H9 (cell line): Measurements from ENCODE around the gene SNTG2. TPM values are rescaled to one million over a fixed set of nuclear protein-coding genes. Genes with fewer than 3 reads are reported as not detected.

Experiments
- DNase-seq: peaks from one replicate; pipeline ENCODE4 v3.0.0-alpha.2; 2017
- H2AFZ ChIP-seq: one replicate; pipeline ENCODE4 v1.6.1; 2013; ENCODE audit warnings: mild to moderate bottlenecking, low read length, control low read depth, moderate library complexity
- H2AK5ac ChIP-seq: 2 replicates; pipeline ENCODE4 v1.6.1; 2013; ENCODE audit warnings: low read length, control low read depth, mixed read lengths; ENCODE audit not compliant: insufficient read length
- H2BK120ac ChIP-seq: one replicate; pipeline ENCODE4 v1.6.1; 2013; ENCODE audit warnings: low read depth, mild to moderate bottlenecking, low read length, control low read depth, inconsistent platforms; ENCODE audit not compliant: poor library complexity, severe bottlenecking
- H2BK12ac ChIP-seq: 2 replicates; pipeline ENCODE4 v1.6.1; 2013; ENCODE audit warnings: low read length, control low read depth, mixed read lengths, low read depth; ENCODE audit not compliant: insufficient read length
- H2BK15ac ChIP-seq: 2 replicates; pipeline ENCODE4 v1.6.1; 2013; ENCODE audit warnings: low read depth, low read length, control low read depth
- H2BK20ac ChIP-seq: one replicate; pipeline ENCODE4 v1.6.1; 2013; ENCODE audit warnings: low read depth, mild to moderate bottlenecking, low read length, control low read depth, inconsistent platforms; ENCODE audit not compliant: poor library complexity, severe bottlenecking
- H2BK5ac ChIP-seq: 2 replicates; pipeline ENCODE4 v1.6.1; 2013; ENCODE audit warnings: low read length, control low read depth, mixed read lengths; ENCODE audit not compliant: insufficient read length
- H3K14ac ChIP-seq: 2 replicates; pipeline ENCODE4 v1.6.1; 2013; ENCODE audit warnings: low read length, control low read depth; ENCODE audit not compliant: insufficient read depth
- H3K18ac ChIP-seq: 2 replicates; pipeline ENCODE4 v1.6.1; 2013; ENCODE audit warnings: low read depth, mild to moderate bottlenecking, mixed read lengths, low read length, control low read depth; ENCODE audit not compliant: insufficient read length
- H3K23ac ChIP-seq: 2 replicates; pipeline ENCODE4 v1.6.1; 2013; ENCODE audit warnings: low read length, control low read depth, mixed read lengths, low read depth; ENCODE audit not compliant: insufficient read length
- H3K23me2 ChIP-seq: 2 replicates; pipeline ENCODE4 v1.6.1; 2013; ENCODE audit warnings: low read depth, mild to moderate bottlenecking, mixed read lengths, low read length, control low read depth; ENCODE audit not compliant: insufficient read length, poor library complexity, severe bottlenecking
- H3K27ac ChIP-seq: 2 replicates; pipeline ENCODE4 v1.5.1; 2013; ENCODE audit warnings: low read length, control low read depth, mixed read lengths, low read depth; ENCODE audit not compliant: insufficient read length
- H3K27me3 ChIP-seq: 2 replicates; pipeline ENCODE4 v1.6.1; 2013; ENCODE audit warnings: low read length, control low read depth, inconsistent platforms; ENCODE audit not compliant: insufficient read depth
- H3K4ac ChIP-seq: 2 replicates; pipeline ENCODE4 v1.6.1; 2013; ENCODE audit warnings: low read depth, mild to moderate bottlenecking, control low read depth, inconsistent platforms, low read length, moderate library complexity
- H3K4me1 ChIP-seq: 2 replicates; pipeline ENCODE4 v1.6.1; 2013; ENCODE audit warnings: low read length, control low read depth, inconsistent platforms; ENCODE audit not compliant: insufficient read depth
- H3K4me2 ChIP-seq: 2 replicates; pipeline ENCODE4 v1.6.1; 2013; ENCODE audit warnings: low read length, control low read depth, mixed read lengths; ENCODE audit not compliant: insufficient read length, insufficient read depth
- H3K56ac ChIP-seq: 2 replicates; pipeline ENCODE4 v1.6.1; 2013; ENCODE audit warnings: low read depth, mild to moderate bottlenecking, mixed read lengths, low read length, control low read depth; ENCODE audit not compliant: insufficient read length
- H3K79me1 ChIP-seq: 2 replicates; pipeline ENCODE4 v1.6.1; 2013; ENCODE audit warnings: low read depth, mild to moderate bottlenecking, moderate library complexity, low read length, control low read depth, inconsistent platforms; ENCODE audit not compliant: insufficient read depth, poor library complexity, severe bottlenecking
- H3K79me2 ChIP-seq: 2 replicates; pipeline ENCODE4 v1.6.1; 2013; ENCODE audit warnings: low read length, control low read depth, inconsistent platforms; ENCODE audit not compliant: insufficient read depth
- H3K9ac ChIP-seq: 2 replicates; pipeline ENCODE4 v1.6.1; 2013; ENCODE audit warnings: low read length, control low read depth, mixed read lengths; ENCODE audit not compliant: insufficient read length; ENCODE audit errors: extremely low read depth
- H3K9me3 ChIP-seq: one replicate; pipeline ENCODE4 v1.6.1; 2013; ENCODE audit warnings: low read depth, low read length, inconsistent platforms; ENCODE audit not compliant: control insufficient read depth
- H3T11ph ChIP-seq: one replicate; pipeline ENCODE4 v1.6.1; 2013; ENCODE audit warnings: mild to moderate bottlenecking, low read length, control low read depth, inconsistent platforms
- H4K20me1 ChIP-seq: one replicate; pipeline ENCODE4 v1.6.1; 2013; ENCODE audit not compliant: control insufficient read depth, insufficient read length, insufficient read depth
- H4K5ac ChIP-seq: 2 replicates; pipeline ENCODE4 v1.6.1; 2013; ENCODE audit warnings: low read depth, mild to moderate bottlenecking, mixed read lengths, low read length, control low read depth; ENCODE audit not compliant: insufficient read length
- H4K8ac ChIP-seq: replicated peaks from 2 replicates; pipeline ENCODE4 v1.6.1; 2013; ENCODE audit warnings: low read length, control low read depth, mixed read lengths, low read depth; ENCODE audit not compliant: insufficient read length
- H4K91ac ChIP-seq: 2 replicates; pipeline ENCODE4 v1.6.1; 2013; ENCODE audit warnings: low read depth, mild to moderate bottlenecking, moderate library complexity, mixed read lengths, low read length, control low read depth; ENCODE audit not compliant: insufficient read length
- H3K27ac Mint-ChIP-seq, 3 experiments: 2 replicates in 2 of 3; 3 replicates in 1 of 3; pipeline ENCODE4 v1.8.0; 2020 to 2021; ENCODE audit warnings: mixed read lengths in 3 of 3, mild to moderate bottlenecking in 1 of 3, moderate library complexity in 1 of 3
- H3K27me3 Mint-ChIP-seq: 2 replicates; pipeline ENCODE4 v1.8.0; 2021; ENCODE audit warnings: low read depth, mild to moderate bottlenecking, moderate library complexity, mixed read lengths
- H3K36me3 Mint-ChIP-seq, 3 experiments: 2 replicates in 2 of 3; 3 replicates in 1 of 3; pipeline ENCODE4 v1.8.0; 2020 to 2021; ENCODE audit warnings: low read depth in 3 of 3, mixed read lengths in 3 of 3; ENCODE audit not compliant: insufficient read depth in 1 of 3
- H3K4me1 Mint-ChIP-seq, 2 experiments: 2 replicates each; pipeline ENCODE4 v1.8.0; 2020; ENCODE audit warnings: mixed read lengths in 2 of 2
- H3K4me3 Mint-ChIP-seq, 2 experiments: 2 replicates in 1 of 2; 3 replicates in 1 of 2; pipeline ENCODE4 v1.8.0; 2020 to 2021; ENCODE audit warnings: mild to moderate bottlenecking in 2 of 2, mixed read lengths in 2 of 2, moderate library complexity in 1 of 2
- H3K9me3 Mint-ChIP-seq, 2 experiments: 2 replicates in 1 of 2; 3 replicates in 1 of 2; pipeline ENCODE4 v1.8.0; 2020; ENCODE audit warnings: mild to moderate bottlenecking in 2 of 2, mixed read lengths in 2 of 2, moderate library complexity in 1 of 2
- CTCF ChIP-seq: fragments of 200-600 bp; sonication (generic); conservative IDR thresholded peaks from 3 replicates; pipeline ENCODE4 v1.8.0; 2021; ENCODE audit warnings: antibody characterized with exemption, mild to moderate bottlenecking
- WGBS: extraction: QIAGEN DNeasy Blood & Tissue Kit; methylation state at CpG from one replicate; pipeline ENCODE4 v1.1.7; 2013; ENCODE audit warnings: missing lambda C conversion rate, low lambda C conversion rate, mixed read lengths; ENCODE audit not compliant: insufficient read length; ENCODE audit errors: extremely low coverage; 5-methylcytosine and 5-hydroxymethylcytosine counted together
- total RNA-seq: library from RNA; stranded (reverse); gene quantifications from 2 replicates; pipeline ENCODE4 v1.2.1, GENCODE V29; 2021

The SNTG2 gene
- total RNA-seq, 1 experiment from 2014 or later, result 13.2 TPM

DNA sequence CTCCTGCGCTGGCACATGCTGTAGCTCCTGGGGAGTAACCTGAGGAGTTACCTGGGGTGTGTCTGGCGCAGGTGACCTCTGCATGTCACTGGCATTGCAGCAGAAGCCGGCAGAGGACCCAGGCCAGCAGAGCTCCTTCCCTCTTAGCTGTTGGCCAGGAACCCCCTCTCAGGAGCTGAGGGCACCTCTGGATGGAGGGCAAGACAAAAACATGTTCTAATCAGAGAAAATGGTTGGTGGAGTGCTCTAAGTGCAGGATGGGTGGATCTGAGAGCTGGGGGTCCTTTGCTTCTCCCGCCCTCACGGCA, 44.9 kb upstream of the SNTG2 start:
- Histone ChIP-seq H3K23me2 (no peaks in the 10 kb centered on the region), H3K27ac (no peak overlapping the region), H2BK12ac (no peak overlapping the region), H2BK120ac (no peak overlapping the region), H2BK5ac (no peak overlapping the region), H3K27me3 (no peaks in the 10 kb centered on the region; the same call in 1 of the 2 replicates), H3K4me1 (peaks cover 7% of the 10 kb centered on the region), H2BK15ac (no peak overlapping the region), H4K91ac (no peak overlapping the region), H4K20me1 (no peaks in the 10 kb centered on the region), H2AK5ac (no peak overlapping the region), H3K4ac (no peak overlapping the region), H4K5ac (no peak overlapping the region), H3K18ac (no peak overlapping the region), H3K23ac (no peak overlapping the region), H3K79me2 (no peaks in the 10 kb centered on the region), H2BK20ac (no peak overlapping the region), H3K14ac (no peak overlapping the region), H3K4me2 (no peak overlapping the region), H4K8ac (no peak overlapping the region), H3K9me3 (no peaks in the 10 kb centered on the region), H3K56ac (no peak overlapping the region), H3K79me1 (no peaks in the 10 kb centered on the region), H3T11ph (no peak overlapping the region), H3K9ac (no peak overlapping the region), H2AFZ (no peak overlapping the region)
- WGBS, result no CpG with 5 or more reads among the region's 5 CpGs
- peak; percentile 23 for DNase-seq
- Mint-ChIP-seq H3K27me3 (peaks cover 12% of the 10 kb centered on the region), H3K4me3 (no peak overlapping the region), H3K4me1 (peaks cover 28 to 31% of the 10 kb centered on the region in 2 experiments), H3K9me3 (peaks cover 12 to 18% of the 10 kb centered on the region in 2 experiments), H3K27ac (peak overlapping the region in 2 of 3 experiments; percentile 6 to 28; a peak in 1 of 7 replicates), H3K36me3 (peaks cover 0 to 22% (median 14%) of the 10 kb centered on the region in 3 experiments; a peak in 5 of 7 replicates)
- no peak for TF ChIP-seq CTCF
